Caco-2 (cell line): ENCODE measurements around the gene DPP10. TPM values are rescaled to one million over a fixed set of nuclear protein-coding genes. Genes with fewer than 3 reads are reported as not detected.

Experiments
- BruUV-seq: library from RNA; stranded (reverse); fragments of 400-500 nt; replicated peaks from 2 replicates; lab custom pipeline; 2021; lab: Mats Ljungman, UMichigan
- CTCF ChIA-PET: fragments of 300-600 bp; sonication (Branson Sonifier 250); formaldehyde crosslinking; loops from one replicate; lab custom pipeline; 2022; ENCODE audit warnings: antibody characterized with exemption; lab: Charles Lee
- POLR2A ChIA-PET: fragments of 300-600 bp; sonication (Branson Sonifier 250); formaldehyde crosslinking; loops from one replicate; lab custom pipeline; 2022; ENCODE audit warnings: antibody characterized with exemption; lab: Charles Lee
- DNase-seq, 2 experiments: peaks; one replicate each; pipeline versions ENCODE4 v3.0.0 to v3.0.0-alpha.2; 2020 to 2022
- H3K27me3 ChIP-seq: replicated peaks from 2 replicates; pipeline ENCODE4 v1.6.0; 2011; ENCODE audit warnings: low read length; ENCODE audit not compliant: control insufficient read depth, insufficient read depth
- H3K36me3 ChIP-seq: 2 replicates; pipeline ENCODE4 v1.5.1; 2011; ENCODE audit warnings: low read length; ENCODE audit not compliant: control insufficient read depth, insufficient read depth
- H3K4me1 ChIP-seq: fragments of 250-450 bp; sonication (Bioruptor Pico); 2 replicates; pipeline ENCODE4 v1.5.1; 2020; ENCODE audit warnings: mild to moderate bottlenecking
- H3K4me3 ChIP-seq: 2 replicates; pipeline ENCODE4 v1.5.1; 2011; ENCODE audit warnings: low read depth, mild to moderate bottlenecking, control low read depth, low read length
- H3K9me3 ChIP-seq: fragments of 250-450 bp; sonication (Bioruptor Pico); 2 replicates; pipeline ENCODE4 v1.5.1; 2020; ENCODE audit warnings: mild to moderate bottlenecking, moderate library complexity
- H3K27ac Mint-ChIP-seq: one replicate; pipeline ENCODE4 v1.8.0; 2022; ENCODE audit warnings: mixed read lengths; ENCODE audit not compliant: unreplicated experiment
- H3K27me3 Mint-ChIP-seq: one replicate; pipeline ENCODE4 v1.8.0; 2022; ENCODE audit warnings: mixed read lengths; ENCODE audit not compliant: insufficient read depth, unreplicated experiment
- H3K36me3 Mint-ChIP-seq: one replicate; pipeline ENCODE4 v1.8.0; 2022; ENCODE audit warnings: mild to moderate bottlenecking, mixed read lengths; ENCODE audit not compliant: insufficient read depth, unreplicated experiment
- H3K4me1 Mint-ChIP-seq: one replicate; pipeline ENCODE4 v1.8.0; 2022; ENCODE audit warnings: low read depth, mixed read lengths; ENCODE audit not compliant: unreplicated experiment
- H3K4me3 Mint-ChIP-seq: one replicate; pipeline ENCODE4 v1.8.0; 2022; ENCODE audit warnings: mild to moderate bottlenecking, moderate library complexity, mixed read lengths; ENCODE audit not compliant: unreplicated experiment
- H3K9me3 Mint-ChIP-seq: one replicate; pipeline ENCODE4 v1.8.0; 2022; ENCODE audit warnings: mixed read lengths; ENCODE audit not compliant: unreplicated experiment
- intact Hi-C: fragments of 100-400 bp; cut with micrococcal nuclease; formaldehyde crosslinking; loops from one replicate; pipeline ENCODE4 v1.10.0; 2022; ENCODE audit not compliant: unreplicated experiment
- total RNA-seq: library from RNA; stranded (reverse); gene quantifications from 2 replicates; pipeline ENCODE4 v1.2.3, GENCODE V29; 2022
- TF ChIP-seq, protein P1 (sequence below), 2 experiments: fragments of 200-600 bp in 1 of 2; IDR thresholded peaks; 1 replicate in 1 of 2; 2 replicates in 1 of 2; pipeline versions ENCODE4 v1.5.1 to v1.8.0; 2011 to 2022; ENCODE audit warnings: antibody characterized with exemption in 1 of 2, control low read depth in 1 of 2, inconsistent platforms in 1 of 2, low read depth in 1 of 2, low read length in 1 of 2, mild to moderate bottlenecking in 1 of 2, moderate library complexity in 1 of 2; ENCODE audit not compliant: insufficient read depth in 1 of 2, severe bottlenecking in 1 of 2, unreplicated experiment in 1 of 2

The DPP10 gene
- total RNA-seq, 1 experiment from 2014 or later = not detected

DNA sequence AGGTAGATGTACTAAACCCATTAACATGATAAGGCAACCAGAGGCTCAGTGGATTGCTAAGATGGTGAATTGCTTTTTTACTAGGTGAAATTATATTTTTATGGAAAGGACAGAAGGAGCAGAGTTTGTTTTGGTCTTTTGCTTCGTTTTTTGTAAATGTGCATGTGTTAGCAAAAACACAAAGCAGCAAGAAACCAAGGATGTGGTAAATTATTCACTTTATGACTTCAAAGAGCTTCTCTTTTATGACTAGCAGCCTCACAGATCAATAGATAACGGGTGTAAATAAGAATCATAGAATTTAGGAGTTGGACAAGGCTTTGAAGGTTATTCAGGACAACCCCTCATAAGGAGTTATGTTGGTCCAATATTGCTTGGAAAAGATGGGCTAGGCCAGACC, 615.0 kb downstream of the DPP10 start:
- BruUV-seq = no TSS peak
- ChIA-PET POLR2A (no interaction called here), CTCF (no interaction called here)
- Histone ChIP-seq H3K27me3 (no peaks in the 10 kb centered on the region), H3K4me3 (no peak overlapping the region), H3K9me3 (no peaks in the 10 kb centered on the region), H3K4me1 (peaks cover 8% of the 10 kb centered on the region; the same call in 1 of the 2 replicates), H3K36me3 (no peaks in the 10 kb centered on the region)
- Mint-ChIP-seq H3K4me3 (no peak overlapping the region), H3K27me3 (no peaks in the 10 kb centered on the region), H3K36me3 (no peaks in the 10 kb centered on the region), H3K4me1 (peaks cover 14% of the 10 kb centered on the region), H3K9me3 (no peaks in the 10 kb centered on the region), H3K27ac (no peak overlapping the region)
- TF ChIP-seq, protein P1, sequence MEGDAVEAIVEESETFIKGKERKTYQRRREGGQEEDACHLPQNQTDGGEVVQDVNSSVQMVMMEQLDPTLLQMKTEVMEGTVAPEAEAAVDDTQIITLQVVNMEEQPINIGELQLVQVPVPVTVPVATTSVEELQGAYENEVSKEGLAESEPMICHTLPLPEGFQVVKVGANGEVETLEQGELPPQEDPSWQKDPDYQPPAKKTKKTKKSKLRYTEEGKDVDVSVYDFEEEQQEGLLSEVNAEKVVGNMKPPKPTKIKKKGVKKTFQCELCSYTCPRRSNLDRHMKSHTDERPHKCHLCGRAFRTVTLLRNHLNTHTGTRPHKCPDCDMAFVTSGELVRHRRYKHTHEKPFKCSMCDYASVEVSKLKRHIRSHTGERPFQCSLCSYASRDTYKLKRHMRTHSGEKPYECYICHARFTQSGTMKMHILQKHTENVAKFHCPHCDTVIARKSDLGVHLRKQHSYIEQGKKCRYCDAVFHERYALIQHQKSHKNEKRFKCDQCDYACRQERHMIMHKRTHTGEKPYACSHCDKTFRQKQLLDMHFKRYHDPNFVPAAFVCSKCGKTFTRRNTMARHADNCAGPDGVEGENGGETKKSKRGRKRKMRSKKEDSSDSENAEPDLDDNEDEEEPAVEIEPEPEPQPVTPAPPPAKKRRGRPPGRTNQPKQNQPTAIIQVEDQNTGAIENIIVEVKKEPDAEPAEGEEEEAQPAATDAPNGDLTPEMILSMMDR (IDR thresholded peaks at IDR 0.05; ENCODE audit: insufficient read depth in 1 of 2, low read depth in 1 of 2, low read length in 1 of 2, severe bottlenecking in 1 of 2, unreplicated experiment in 1 of 2) = no peak
- DNase-seq = peak in 1 of 2 experiments; percentile 5
- intact Hi-C loops = no loop called here

DNA sequence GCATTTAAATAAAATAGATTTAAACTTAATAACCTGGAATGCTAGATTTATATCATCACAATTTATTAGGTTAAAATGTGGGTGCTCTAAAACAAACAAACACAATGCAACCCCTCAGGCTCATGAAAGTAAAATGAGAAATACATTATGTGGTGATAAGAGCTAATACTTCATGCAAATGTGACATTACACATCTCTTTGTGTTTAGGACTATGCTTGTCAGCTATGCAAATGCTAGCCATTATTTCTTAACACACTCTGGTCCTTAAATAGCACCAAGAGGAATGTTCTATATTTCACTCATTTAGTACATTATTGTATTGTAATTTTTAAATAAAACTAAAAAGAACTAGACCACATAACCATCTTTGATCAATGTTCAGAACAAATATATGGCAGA, 627.6 kb downstream of the DPP10 start:
- Mint-ChIP-seq H3K4me1 (no peaks in the 10 kb centered on the region), H3K4me3 (no peak overlapping the region), H3K9me3 (peaks cover 10% of the 10 kb centered on the region), H3K27ac (no peak overlapping the region), H3K36me3 (no peaks in the 10 kb centered on the region), H3K27me3 (no peaks in the 10 kb centered on the region)
- H3K36me3 ChIP-seq = no peaks in the 10 kb centered on the region
- H3K4me3 ChIP-seq = no peak overlapping the region
- CTCF ChIA-PET = no interaction called here
- no peaks in the 10 kb centered on the region for H3K27me3 ChIP-seq
- H3K9me3 ChIP-seq = no peaks in the 10 kb centered on the region
- no peak for DNase-seq
- POLR2A ChIA-PET = no interaction called here
- BruUV-seq = no TSS peak
- H3K4me1 ChIP-seq = no peaks in the 10 kb centered on the region
- TF ChIP-seq, protein P1 (IDR thresholded peaks at IDR 0.05; ENCODE audit: insufficient read depth in 1 of 2, low read depth in 1 of 2, low read length in 1 of 2, severe bottlenecking in 1 of 2, unreplicated experiment in 1 of 2) = no peak
- intact Hi-C loops = no loop called here

DNA sequence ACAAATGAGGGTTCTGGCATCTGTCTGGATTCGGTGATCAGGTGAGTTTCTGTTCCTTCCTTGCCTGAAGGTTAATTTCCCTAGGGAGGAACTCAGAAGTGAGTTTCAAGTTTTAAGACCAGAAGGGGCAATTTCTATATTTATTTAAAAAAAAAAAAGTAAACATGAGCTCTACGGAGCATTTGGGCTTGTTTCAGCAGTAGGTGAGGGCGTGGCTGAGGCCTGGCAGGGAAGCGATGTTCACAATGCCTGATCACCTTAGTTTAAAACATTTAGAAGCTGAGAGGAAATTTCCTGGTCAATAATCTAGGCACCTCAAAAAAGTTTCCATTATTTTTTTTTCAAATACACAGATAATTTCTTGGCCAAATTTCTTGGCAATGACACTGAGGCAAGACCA, 629.1 kb downstream of the DPP10 start:
- BruUV-seq = no TSS peak
- TF ChIP-seq, protein P1 (IDR thresholded peaks at IDR 0.05; ENCODE audit: insufficient read depth in 1 of 2, low read depth in 1 of 2, low read length in 1 of 2, severe bottlenecking in 1 of 2, unreplicated experiment in 1 of 2) = no peak
- no peaks in the 10 kb centered on the region for H3K9me3 ChIP-seq
- no peak for DNase-seq
- no peaks in the 10 kb centered on the region for H3K36me3 ChIP-seq
- H3K4me3 ChIP-seq = no peak overlapping the region
- POLR2A ChIA-PET = no interaction called here
- CTCF ChIA-PET = no interaction called here
- no peaks in the 10 kb centered on the region for H3K4me1 Mint-ChIP-seq
- H3K4me1 ChIP-seq = no peaks in the 10 kb centered on the region
- H3K9me3 Mint-ChIP-seq = peaks cover 10% of the 10 kb centered on the region
- intact Hi-C loops = no loop called here
- no peak overlapping the region for H3K4me3 Mint-ChIP-seq
- no peak overlapping the region for H3K27ac Mint-ChIP-seq
- H3K27me3 ChIP-seq = no peaks in the 10 kb centered on the region
- H3K27me3 Mint-ChIP-seq = no peaks in the 10 kb centered on the region
- H3K36me3 Mint-ChIP-seq = no peaks in the 10 kb centered on the region
